OCI-LY7 (cell line): ENCODE measurements around the gene NACC1. TPM values are rescaled to one million over a fixed set of nuclear protein-coding genes. Genes with fewer than 3 reads are reported as not detected.

Experiments
- BruUV-seq: library from RNA; stranded (reverse); fragments of 400-500 nt; replicated peaks from 2 replicates; lab custom pipeline; 2021; lab: Mats Ljungman, UMichigan
- CTCF ChIA-PET: fragments of 300-600 bp; sonication (Branson Sonifier 250); formaldehyde crosslinking; loops from one replicate; lab custom pipeline; 2022; ENCODE audit warnings: antibody characterized with exemption; ENCODE audit not compliant: unreplicated experiment; lab: Charles Lee
- POLR2A ChIA-PET: fragments of 300-600 bp; sonication (Branson Sonifier 250); formaldehyde crosslinking; loops from one replicate; lab custom pipeline; 2022; ENCODE audit warnings: antibody characterized with exemption; lab: Charles Lee
- DNase-seq: peaks from one replicate; pipeline ENCODE4 v3.0.0-alpha.2; 2015; ENCODE audit warnings: low spot score
- H2AFZ ChIP-seq: fragments of 200-600 bp; sonication (generic), shearing (Covaris generic); 2 replicates; pipeline ENCODE4 v1.6.1; 2014; ENCODE audit warnings: mild to moderate bottlenecking, antibody characterized with exemption, low read length, moderate library complexity
- H3K27ac ChIP-seq: fragments of 200-600 bp; sonication (generic); 2 replicates; pipeline ENCODE4 v1.5.1; 2014; ENCODE audit warnings: mixed run types, low read depth, mild to moderate bottlenecking, moderate library complexity, low read length, inconsistent platforms; ENCODE audit not compliant: poor library complexity, severe bottlenecking
- H3K36me3 ChIP-seq: fragments of 200-600 bp; sonication (generic); 2 replicates; pipeline ENCODE4 v1.6.1; 2014; ENCODE audit warnings: mild to moderate bottlenecking, antibody characterized with exemption, low read length, moderate library complexity, mixed read lengths; ENCODE audit not compliant: insufficient read depth
- H3K4me1 ChIP-seq: fragments of 200-600 bp; sonication (generic); 2 replicates; pipeline ENCODE4 v1.5.1; 2014; ENCODE audit warnings: mild to moderate bottlenecking, low read length; ENCODE audit not compliant: insufficient read depth, poor library complexity, severe bottlenecking
- H3K4me2 ChIP-seq: fragments of 200-600 bp; sonication (generic); 2 replicates; pipeline ENCODE4 v1.6.1; 2014; ENCODE audit warnings: mild to moderate bottlenecking, low read length
- H3K4me3 ChIP-seq: fragments of 200-600 bp; sonication (generic); 2 replicates; pipeline ENCODE4 v1.5.1; 2014; ENCODE audit warnings: mild to moderate bottlenecking, low read depth, low read length; ENCODE audit not compliant: poor library complexity, severe bottlenecking
- H3K79me2 ChIP-seq: fragments of 200-600 bp; sonication (generic); 2 replicates; pipeline ENCODE4 v1.6.1; 2016; ENCODE audit warnings: low read depth, mild to moderate bottlenecking, low read length, moderate library complexity, mixed read lengths; ENCODE audit not compliant: insufficient read depth
- H3K9me2 ChIP-seq: fragments of 200-600 bp; sonication (generic); 2 replicates; pipeline ENCODE4 v1.6.1; 2016; ENCODE audit warnings: mild to moderate bottlenecking, low read length, mixed read lengths; ENCODE audit not compliant: insufficient read depth
- H3K9me3 ChIP-seq: fragments of 200-600 bp; sonication (generic); 2 replicates; pipeline ENCODE4 v1.6.1; 2014; ENCODE audit warnings: mild to moderate bottlenecking, mixed run types, low read length, mixed read lengths
- H4K20me1 ChIP-seq: fragments of 200-600 bp; sonication (generic); 2 replicates; pipeline ENCODE4 v1.6.1; 2014; ENCODE audit warnings: mild to moderate bottlenecking, antibody characterized with exemption, low read length, moderate library complexity, mixed read lengths; ENCODE audit not compliant: insufficient read depth
- EZH2phosphoT487 ChIP-seq: fragments of 200-600 bp; sonication (generic); IDR thresholded peaks from 2 replicates; pipeline ENCODE4 v1.6.1; 2018; ENCODE audit warnings: low read depth, borderline replicate concordance, mild to moderate bottlenecking, mixed run types, antibody characterized with exemption, low read length, moderate library complexity, mixed read lengths
- intact Hi-C: fragments of 100-400 bp; cut with micrococcal nuclease; formaldehyde crosslinking; loops from one replicate; pipeline ENCODE4 v1.10.0; 2022; ENCODE audit not compliant: unreplicated experiment
- total RNA-seq, 2 experiments: library from RNA; depleted of rRNA in 1 of 2; stranded (reverse); fragments of >200 nt in 1 of 2; shearing (Covaris generic) in 1 of 2; gene quantifications; 2 replicates each; pipeline ENCODE4 v1.2.3, GENCODE V29; 2014 to 2022
- TF ChIP-seq, protein P1 (sequence below): fragments of 200-600 bp; sonication (generic); conservative IDR thresholded peaks from 2 replicates; pipeline ENCODE4 v1.5.1; 2014; ENCODE audit warnings: mild to moderate bottlenecking, antibody characterized with exemption, low read length, moderate library complexity, mixed read lengths

The NACC1 gene
- total RNA-seq, 2 experiments from 2014 or later = 52.9 to 56.3 TPM

DNA sequence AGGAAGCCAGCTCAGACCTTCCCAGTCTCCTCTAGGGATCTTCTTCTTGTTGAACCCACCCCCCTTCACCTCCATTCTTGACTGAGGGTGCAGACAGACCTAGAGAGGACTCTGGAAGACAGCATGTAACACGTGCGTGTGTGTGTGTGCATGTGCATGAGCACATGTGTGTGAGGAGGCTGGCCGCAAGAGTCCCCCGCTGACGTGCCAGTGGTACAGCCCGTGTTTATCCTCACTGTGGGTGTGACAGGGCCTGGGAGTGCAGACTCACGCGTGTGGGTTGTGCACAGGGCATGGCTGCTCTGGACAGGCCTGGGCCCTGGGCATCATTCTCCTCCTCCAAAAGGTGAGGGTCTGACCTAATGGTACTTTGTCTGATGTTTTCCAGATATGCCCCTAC is 41.7 kb upstream of the NACC1 start:
- Histone ChIP-seq H3K9me2 (no peaks in the 10 kb centered on the region), H3K4me3 (no peak overlapping the region), H3K36me3 (no peaks in the 10 kb centered on the region), H3K4me2 (no peak overlapping the region), H3K4me1 (peaks cover 6% of the 10 kb centered on the region), H3K27ac (no peak overlapping the region), H3K79me2 (no peaks in the 10 kb centered on the region), H2AFZ (no peak overlapping the region), H4K20me1 (no peaks in the 10 kb centered on the region), H3K9me3 (no peaks in the 10 kb centered on the region)
- ChIA-PET CTCF (no interaction called here), POLR2A (no interaction called here)
- no TSS peak for BruUV-seq
- no peak for TF ChIP-seq EZH2phosphoT487
- TF ChIP-seq, protein P1, sequence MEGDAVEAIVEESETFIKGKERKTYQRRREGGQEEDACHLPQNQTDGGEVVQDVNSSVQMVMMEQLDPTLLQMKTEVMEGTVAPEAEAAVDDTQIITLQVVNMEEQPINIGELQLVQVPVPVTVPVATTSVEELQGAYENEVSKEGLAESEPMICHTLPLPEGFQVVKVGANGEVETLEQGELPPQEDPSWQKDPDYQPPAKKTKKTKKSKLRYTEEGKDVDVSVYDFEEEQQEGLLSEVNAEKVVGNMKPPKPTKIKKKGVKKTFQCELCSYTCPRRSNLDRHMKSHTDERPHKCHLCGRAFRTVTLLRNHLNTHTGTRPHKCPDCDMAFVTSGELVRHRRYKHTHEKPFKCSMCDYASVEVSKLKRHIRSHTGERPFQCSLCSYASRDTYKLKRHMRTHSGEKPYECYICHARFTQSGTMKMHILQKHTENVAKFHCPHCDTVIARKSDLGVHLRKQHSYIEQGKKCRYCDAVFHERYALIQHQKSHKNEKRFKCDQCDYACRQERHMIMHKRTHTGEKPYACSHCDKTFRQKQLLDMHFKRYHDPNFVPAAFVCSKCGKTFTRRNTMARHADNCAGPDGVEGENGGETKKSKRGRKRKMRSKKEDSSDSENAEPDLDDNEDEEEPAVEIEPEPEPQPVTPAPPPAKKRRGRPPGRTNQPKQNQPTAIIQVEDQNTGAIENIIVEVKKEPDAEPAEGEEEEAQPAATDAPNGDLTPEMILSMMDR = no peak
- intact Hi-C loops = no loop called here
- no peak for DNase-seq

DNA sequence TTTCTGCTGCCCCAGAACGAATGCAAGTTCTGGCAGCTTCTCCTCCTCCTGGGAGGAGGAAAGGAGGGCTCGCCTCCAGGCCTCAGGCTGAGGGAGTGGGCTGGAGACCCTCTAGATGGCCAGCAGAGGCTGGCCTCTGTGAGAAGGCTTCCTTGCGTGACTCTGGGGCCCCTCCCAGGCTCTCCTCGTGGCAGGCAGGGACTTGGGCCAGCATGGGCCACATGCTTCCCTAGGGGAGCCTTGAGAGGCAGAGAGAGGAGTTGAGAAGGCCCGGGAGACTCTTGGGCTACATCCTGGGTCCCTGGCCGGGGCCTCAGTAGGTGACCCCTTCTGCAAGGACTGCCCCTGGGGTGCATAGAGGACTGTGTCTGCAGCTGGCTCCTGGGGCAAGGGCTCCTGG is 41.3 kb upstream of the NACC1 start:
- TF ChIP-seq, protein P1 = no peak
- TF ChIP-seq EZH2phosphoT487 = no peak
- ChIA-PET POLR2A (no interaction called here), CTCF (no interaction called here)
- DNase-seq = no peak
- Histone ChIP-seq H3K4me3 (no peak overlapping the region), H3K9me2 (no peaks in the 10 kb centered on the region), H4K20me1 (no peaks in the 10 kb centered on the region), H3K36me3 (no peaks in the 10 kb centered on the region), H3K27ac (no peak overlapping the region), H3K4me1 (peaks cover 6% of the 10 kb centered on the region), H2AFZ (no peak overlapping the region), H3K4me2 (no peak overlapping the region), H3K79me2 (no peaks in the 10 kb centered on the region), H3K9me3 (no peaks in the 10 kb centered on the region)
- intact Hi-C loops = no loop called here
- no TSS peak for BruUV-seq

DNA sequence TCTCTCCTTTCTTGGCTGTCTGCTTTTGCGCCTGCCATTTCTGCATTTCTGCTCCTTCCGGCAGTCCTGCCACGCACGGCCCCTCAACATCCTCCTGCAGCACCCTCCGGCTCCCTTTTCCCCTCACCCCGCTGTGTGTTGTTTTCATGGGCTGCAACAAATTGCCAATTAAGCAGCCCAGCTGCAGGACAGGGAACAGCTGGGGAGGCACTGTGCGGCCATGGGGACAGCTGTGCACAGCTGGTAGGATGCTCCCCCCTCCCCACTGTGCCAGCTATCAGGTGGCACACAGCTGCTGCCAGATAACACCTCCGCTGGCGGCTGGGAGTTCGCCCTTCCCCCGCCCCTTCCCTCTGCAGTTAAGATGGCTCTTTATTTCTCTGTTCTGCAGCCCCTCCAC is 40.8 kb upstream of the NACC1 start:
- intact Hi-C loops = no loop called here
- no peak overlapping the region for H2AFZ ChIP-seq
- H3K9me2 ChIP-seq = no peaks in the 10 kb centered on the region
- H3K79me2 ChIP-seq = no peaks in the 10 kb centered on the region
- no peaks in the 10 kb centered on the region for H3K9me3 ChIP-seq
- no peaks in the 10 kb centered on the region for H4K20me1 ChIP-seq
- TF ChIP-seq, protein P1 = no peak
- no peak for TF ChIP-seq EZH2phosphoT487
- no peak overlapping the region for H3K4me3 ChIP-seq
- POLR2A ChIA-PET = interaction anchor here (0.7 kb wide), 1 partner anchor 307 kb away, joined by 3 read pairs; no protein-coding TSS in a partner anchor
- no peak overlapping the region for H3K4me2 ChIP-seq
- DNase-seq = no peak
- BruUV-seq = no TSS peak
- no peak overlapping the region for H3K27ac ChIP-seq
- H3K36me3 ChIP-seq = no peaks in the 10 kb centered on the region
- CTCF ChIA-PET = no interaction called here
- H3K4me1 ChIP-seq = peaks cover 6% of the 10 kb centered on the region
